ENCODE results near the gene TUBB3. TPM values are rescaled to one million over a fixed set of nuclear protein-coding genes. Genes with fewer than 3 reads are reported as not detected.

The TUBB3 gene
- total RNA-seq, 1 experiment from 2014 or later, result 164 TPM

DNA sequence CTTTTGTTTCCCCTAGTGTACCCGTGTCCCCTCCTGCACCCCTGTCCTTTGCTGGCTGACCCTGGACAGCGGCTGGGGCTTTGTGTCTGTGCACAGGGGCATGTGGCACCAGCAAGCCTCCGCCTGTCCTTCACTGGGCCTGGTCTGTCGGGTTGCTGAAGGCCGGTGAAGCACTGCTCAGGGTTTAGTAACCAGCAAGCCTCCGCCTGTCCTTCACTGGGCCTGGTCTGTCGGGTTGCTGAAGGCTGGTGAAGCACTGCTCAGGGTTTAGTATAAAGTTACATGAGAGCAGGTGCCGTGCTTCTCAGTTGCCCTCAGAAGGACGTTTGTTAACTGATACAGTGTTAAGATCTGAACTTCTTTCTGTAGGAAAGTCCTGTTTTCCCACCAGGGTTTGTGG is 59.2 kb downstream of the TUBB3 start:
- H2BK120ac ChIP-seq (ENCODE audit: low read depth, low read length, poor library complexity, severe bottlenecking), result no peak overlapping the region
- no peaks in the 10 kb centered on the region for H3K23me2 ChIP-seq (ENCODE audit: insufficient read length, low read depth, low read length, poor library complexity, severe bottlenecking)
- peaks cover 2% of the 10 kb centered on the region; the same call in 1 of the 2 replicates for H3K79me2 ChIP-seq (ENCODE audit: insufficient read depth, low read length)
- no peak overlapping the region for H3K27ac Mint-ChIP-seq
- no peak for DNase-seq
- peaks cover 3% of the 10 kb centered on the region for H3K79me1 ChIP-seq (ENCODE audit: insufficient read depth, low read depth, low read length, poor library complexity, severe bottlenecking)
- no peaks in the 10 kb centered on the region for H3K4me1 ChIP-seq (ENCODE audit: insufficient read depth, low read length)
- no peak overlapping the region for H3K4me3 Mint-ChIP-seq
- TF ChIP-seq, protein P1, sequence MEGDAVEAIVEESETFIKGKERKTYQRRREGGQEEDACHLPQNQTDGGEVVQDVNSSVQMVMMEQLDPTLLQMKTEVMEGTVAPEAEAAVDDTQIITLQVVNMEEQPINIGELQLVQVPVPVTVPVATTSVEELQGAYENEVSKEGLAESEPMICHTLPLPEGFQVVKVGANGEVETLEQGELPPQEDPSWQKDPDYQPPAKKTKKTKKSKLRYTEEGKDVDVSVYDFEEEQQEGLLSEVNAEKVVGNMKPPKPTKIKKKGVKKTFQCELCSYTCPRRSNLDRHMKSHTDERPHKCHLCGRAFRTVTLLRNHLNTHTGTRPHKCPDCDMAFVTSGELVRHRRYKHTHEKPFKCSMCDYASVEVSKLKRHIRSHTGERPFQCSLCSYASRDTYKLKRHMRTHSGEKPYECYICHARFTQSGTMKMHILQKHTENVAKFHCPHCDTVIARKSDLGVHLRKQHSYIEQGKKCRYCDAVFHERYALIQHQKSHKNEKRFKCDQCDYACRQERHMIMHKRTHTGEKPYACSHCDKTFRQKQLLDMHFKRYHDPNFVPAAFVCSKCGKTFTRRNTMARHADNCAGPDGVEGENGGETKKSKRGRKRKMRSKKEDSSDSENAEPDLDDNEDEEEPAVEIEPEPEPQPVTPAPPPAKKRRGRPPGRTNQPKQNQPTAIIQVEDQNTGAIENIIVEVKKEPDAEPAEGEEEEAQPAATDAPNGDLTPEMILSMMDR (conservative IDR thresholded peaks at IDR 0.05), result no peak
- H2AFZ ChIP-seq (ENCODE audit: low read length), result no peak overlapping the region
- no peaks in the 10 kb centered on the region for H3K27me3 Mint-ChIP-seq (ENCODE audit: low read depth)
- H3K23ac ChIP-seq (ENCODE audit: insufficient read length, low read depth, low read length), result no peak overlapping the region
- WGBS (ENCODE audit: extremely low coverage, insufficient read length, low lambda C conversion rate), result no CpG with 5 or more reads among the region's 9 CpGs
- H2BK12ac ChIP-seq (ENCODE audit: insufficient read length, low read depth, low read length), result no peak overlapping the region
- no peak overlapping the region for H3K56ac ChIP-seq (ENCODE audit: insufficient read length, low read depth, low read length)
- no peak overlapping the region for H3K4ac ChIP-seq (ENCODE audit: low read depth, low read length)
- peaks cover 29 to 84% (median 81%) of the 10 kb centered on the region in 3 experiments; a peak in 6 of 7 replicates for H3K36me3 Mint-ChIP-seq (ENCODE audit: insufficient read depth in 1 of 3, low read depth in 3 of 3)
- H3K4me2 ChIP-seq (ENCODE audit: insufficient read depth, insufficient read length, low read length), result no peak overlapping the region
- no peak overlapping the region for H2BK5ac ChIP-seq (ENCODE audit: insufficient read length, low read length)
- H3K27me3 ChIP-seq (ENCODE audit: insufficient read depth, low read length), result no peaks in the 10 kb centered on the region
- no peak overlapping the region for H3K18ac ChIP-seq (ENCODE audit: insufficient read length, low read depth, low read length)
- H3K9me3 Mint-ChIP-seq, result no peaks in the 10 kb centered on the region
- no peak overlapping the region for H3K9ac ChIP-seq (ENCODE audit: extremely low read depth, insufficient read length, low read length)
- H3T11ph ChIP-seq (ENCODE audit: low read length), result no peak overlapping the region
- H3K14ac ChIP-seq (ENCODE audit: insufficient read depth, low read length), result no peak overlapping the region
- H4K8ac ChIP-seq (replicated peaks; ENCODE audit: insufficient read length, low read depth, low read length), result no peak overlapping the region
- H2AK5ac ChIP-seq (ENCODE audit: insufficient read length, low read length), result no peak overlapping the region
- H2BK15ac ChIP-seq (ENCODE audit: low read depth, low read length), result no peak overlapping the region
- no peaks in the 10 kb centered on the region for H3K9me3 ChIP-seq (ENCODE audit: control insufficient read depth, low read depth, low read length)
- no peaks in the 10 kb centered on the region for H4K20me1 ChIP-seq (ENCODE audit: control insufficient read depth, insufficient read depth, insufficient read length)
- no peak overlapping the region for H3K27ac ChIP-seq (ENCODE audit: insufficient read length, low read depth, low read length)
- H2BK20ac ChIP-seq (ENCODE audit: low read depth, low read length, poor library complexity, severe bottlenecking), result no peak overlapping the region
- H4K91ac ChIP-seq (ENCODE audit: insufficient read length, low read depth, low read length), result no peak overlapping the region
- no peaks in the 10 kb centered on the region for H3K4me1 Mint-ChIP-seq
- H4K5ac ChIP-seq (ENCODE audit: insufficient read length, low read depth, low read length), result no peak overlapping the region
